Coronary artery (tissue), 2 donors: ENCODE data around the gene ASCC1.
A peak's percentile ranks its signal among the peaks of the same experiment; 100 is the strongest.
"Not testable (repeated sequence)": the region's sequence is repeated elsewhere in the genome, so short reads cannot be mapped to it uniquely, and the experiment has no call there.

Experiments used
- DNase-seq: peaks from one replicate; pipeline ENCODE4 v3.0.0-alpha.2; 2017; ENCODE audit warnings: low spot score
- H3K27ac ChIP-seq, 2 donors: fragments of 200-600 bp; sonication (generic); one replicate each; pipeline ENCODE4 v1.5.1; 2016 to 2019
- H3K4me3 ChIP-seq: fragments of 200-600 bp; sonication (generic); 2 replicates; pipeline ENCODE4 v1.5.1; 2016; ENCODE audit warnings: mild to moderate bottlenecking, moderate library complexity
- TF ChIP-seq, protein P1 (sequence below): fragments of 200-600 bp; sonication (generic); IDR thresholded peaks from one replicate; pipeline ENCODE4 v1.5.1; 2019; ENCODE audit warnings: antibody characterized with exemption

The ASCC1 gene

DNA sequence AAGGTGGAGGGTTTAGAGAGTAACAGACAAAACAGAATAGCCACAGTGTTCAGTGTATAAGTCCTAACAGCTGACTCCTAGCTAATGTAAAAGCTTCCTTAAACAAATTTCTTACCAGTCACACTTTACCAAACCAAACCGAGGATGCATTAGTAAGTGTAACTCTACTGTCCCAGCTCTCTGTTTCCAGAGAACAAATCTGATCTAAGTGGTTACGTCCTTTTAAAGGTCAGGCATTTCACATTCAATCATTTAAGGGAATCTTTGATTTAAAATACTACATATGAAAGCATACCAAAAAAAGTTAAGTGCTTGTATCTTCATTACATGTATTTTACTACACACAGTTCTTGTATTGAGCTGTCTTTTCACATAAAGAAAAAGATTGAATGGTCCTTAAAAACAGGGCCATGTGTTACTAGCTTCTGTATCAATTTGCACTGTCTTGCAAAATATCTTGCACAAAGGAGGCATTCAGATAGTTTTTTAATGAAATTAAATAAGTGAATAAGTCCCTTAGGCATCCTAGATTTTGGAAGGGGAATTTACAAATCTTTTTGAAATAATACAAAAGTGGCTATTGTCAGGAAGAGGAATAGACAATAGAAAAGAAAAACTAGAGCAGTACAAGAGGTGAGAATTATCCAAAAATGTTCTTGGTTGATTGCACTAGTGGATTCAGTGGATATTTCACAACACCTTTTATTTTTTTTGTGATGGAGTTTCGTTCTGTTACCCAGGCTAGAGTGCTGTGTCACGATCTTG lies 69.3 kb downstream of the ASCC1 start:
- H3K27ac ChIP-seq: peak overlapping the region in 1 of 2 donors; percentile 17
- no peak for DNase-seq
- H3K4me3 ChIP-seq: no peak overlapping the region
- TF ChIP-seq, protein P1, sequence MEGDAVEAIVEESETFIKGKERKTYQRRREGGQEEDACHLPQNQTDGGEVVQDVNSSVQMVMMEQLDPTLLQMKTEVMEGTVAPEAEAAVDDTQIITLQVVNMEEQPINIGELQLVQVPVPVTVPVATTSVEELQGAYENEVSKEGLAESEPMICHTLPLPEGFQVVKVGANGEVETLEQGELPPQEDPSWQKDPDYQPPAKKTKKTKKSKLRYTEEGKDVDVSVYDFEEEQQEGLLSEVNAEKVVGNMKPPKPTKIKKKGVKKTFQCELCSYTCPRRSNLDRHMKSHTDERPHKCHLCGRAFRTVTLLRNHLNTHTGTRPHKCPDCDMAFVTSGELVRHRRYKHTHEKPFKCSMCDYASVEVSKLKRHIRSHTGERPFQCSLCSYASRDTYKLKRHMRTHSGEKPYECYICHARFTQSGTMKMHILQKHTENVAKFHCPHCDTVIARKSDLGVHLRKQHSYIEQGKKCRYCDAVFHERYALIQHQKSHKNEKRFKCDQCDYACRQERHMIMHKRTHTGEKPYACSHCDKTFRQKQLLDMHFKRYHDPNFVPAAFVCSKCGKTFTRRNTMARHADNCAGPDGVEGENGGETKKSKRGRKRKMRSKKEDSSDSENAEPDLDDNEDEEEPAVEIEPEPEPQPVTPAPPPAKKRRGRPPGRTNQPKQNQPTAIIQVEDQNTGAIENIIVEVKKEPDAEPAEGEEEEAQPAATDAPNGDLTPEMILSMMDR: no peak

- Histone ChIP-seq H3K4me3 (no peak overlapping the region), H3K27ac (no peak overlapping the region)
- TF ChIP-seq, protein P1: no peak
- no peak for DNase-seq
These were observed 70.0 kb downstream of the ASCC1 start for GRCh38 chr10:72146071-72146470.

DNA sequence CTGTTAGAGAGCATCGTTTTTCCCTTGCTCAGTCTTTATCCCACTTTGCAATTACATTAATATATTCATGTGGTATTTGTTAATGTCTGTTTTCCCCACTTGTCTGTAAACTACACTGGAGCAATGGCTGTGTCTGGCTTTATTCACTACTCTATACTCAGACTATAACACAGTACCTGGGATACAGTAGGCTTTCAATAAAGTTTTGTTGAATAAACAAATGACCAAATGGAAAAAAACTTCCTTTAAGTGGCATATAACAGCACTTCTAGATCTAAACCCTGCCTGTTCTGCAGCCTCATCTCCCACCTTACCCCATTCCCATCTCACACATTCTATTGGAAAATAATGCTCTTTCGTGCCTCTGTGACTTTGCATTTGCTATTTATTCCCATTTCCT lies 70.4 kb downstream of the ASCC1 start:
- Histone ChIP-seq H3K27ac (no peak overlapping the region), H3K4me3 (no peak overlapping the region)
- TF ChIP-seq, protein P1: no peak
- DNase-seq: no peak

DNA sequence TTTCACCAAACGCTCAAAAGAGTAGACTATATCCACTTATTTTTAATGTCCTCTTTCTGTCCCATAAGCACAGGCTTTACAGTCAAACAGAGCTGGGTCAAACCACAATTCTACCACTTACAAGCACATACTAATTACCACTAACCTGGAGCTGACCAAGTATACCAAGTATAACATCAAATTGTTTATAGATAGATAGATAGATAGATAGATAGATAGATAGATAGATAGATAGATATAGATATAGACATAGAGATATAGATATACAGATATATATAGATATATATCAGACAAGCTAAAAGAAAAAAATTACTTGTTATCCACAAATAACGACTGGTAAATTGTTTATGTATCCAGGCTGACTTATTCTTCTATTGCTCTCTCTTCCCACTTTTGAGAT lies 75.2 kb downstream of the ASCC1 start:
- Histone ChIP-seq H3K4me3 (no peak overlapping the region), H3K27ac (no peak overlapping the region)
- DNase-seq: no peak
- TF ChIP-seq, protein P1: no peak

- TF ChIP-seq, protein P1: no peak
- H3K27ac ChIP-seq: no peak overlapping the region
- DNase-seq: no peak
- no peak overlapping the region for H3K4me3 ChIP-seq
These were observed 75.9 kb downstream of the ASCC1 start for GRCh38 chr10:72140174-72140573.

- TF ChIP-seq, protein P1: no peak
These were observed 78.5 kb downstream of the ASCC1 start for GRCh38 chr10:72137583-72137982.

GRCh38 chr10:72136225-72136624 lies 79.9 kb downstream of the ASCC1 start:
- H3K4me3 ChIP-seq, DNase-seq, H3K27ac ChIP-seq: not testable (repeated sequence)

More at GRCh38 chr10:72137583-72137982, 78.5 kb downstream of the ASCC1 start:
- DNase-seq: no peak
- Histone ChIP-seq H3K27ac (no peak overlapping the region), H3K4me3 (no peak overlapping the region)
